NCI-H146 (cell line): Measurements from ENCODE around the gene LAMA3.

Source experiments
- DNase-seq: peaks from one replicate; lab custom pipeline; 2025; lab: John Stamatoyannopoulos, UW

LAMA3 gene

GRCh38 chr18:23972453-23972852 is 283.2 kb downstream of the LAMA3 start:
- DNase-seq = no peak

GRCh38 chr18:23977103-23977502 is 287.9 kb downstream of the LAMA3 start:
- no peak for DNase-seq

GRCh38 chr18:23977719-23978483 is 288.6 kb downstream of the LAMA3 start:
- no peak for DNase-seq

GRCh38 chr18:23981369-23981980 is 292.2 kb downstream of the LAMA3 start:
- peak; percentile 84 for DNase-seq

GRCh38 chr18:23982155-23983079 is 293.2 kb downstream of the LAMA3 start:
- DNase-seq = peak; percentile 75

- DNase-seq = no peak
These were observed 293.9 kb downstream of the LAMA3 start for GRCh38 chr18:23983112-23983511.

- DNase-seq = no peak
These were observed 297.5 kb downstream of the LAMA3 start for GRCh38 chr18:23986600-23987359.

GRCh38 chr18:23990474-23991410 is 301.5 kb downstream of the LAMA3 start:
- no peak for DNase-seq

GRCh38 chr18:23992089-23992940 is 303.1 kb downstream of the LAMA3 start:
- DNase-seq = peak; percentile 68

GRCh38 chr18:23992941-23993280 is 303.7 kb downstream of the LAMA3 start:
- DNase-seq = no peak

- peak; percentile 98 for DNase-seq
These were observed 305.2 kb downstream of the LAMA3 start for GRCh38 chr18:23994361-23994902.

- DNase-seq = no peak
These were observed 305.9 kb downstream of the LAMA3 start for GRCh38 chr18:23995180-23995579.

GRCh38 chr18:23998018-23998417 is 308.8 kb downstream of the LAMA3 start:
- DNase-seq = no peak

- DNase-seq = peak; percentile 100
These were observed 309.6 kb downstream of the LAMA3 start for GRCh38 chr18:23998820-23999219.

- no peak for DNase-seq
These were observed 311.6 kb downstream of the LAMA3 start for GRCh38 chr18:24000613-24001490.

GRCh38 chr18:24002479-24002878 is 313.2 kb downstream of the LAMA3 start:
- no peak for DNase-seq

- no peak for DNase-seq
These were observed 314.0 kb downstream of the LAMA3 start for GRCh38 chr18:24003288-24003687.

GRCh38 chr18:24003903-24004640 is 314.8 kb downstream of the LAMA3 start:
- no peak for DNase-seq
